GM19240 (cell line): ENCODE results near the gene ARHGAP32.

Source experiments
- DNase-seq: peaks from one replicate; pipeline ENCODE4 v3.0.0; 2011; ENCODE audit warnings: low spot score; ENCODE audit not compliant: insufficient read length

ARHGAP32 gene

DNA sequence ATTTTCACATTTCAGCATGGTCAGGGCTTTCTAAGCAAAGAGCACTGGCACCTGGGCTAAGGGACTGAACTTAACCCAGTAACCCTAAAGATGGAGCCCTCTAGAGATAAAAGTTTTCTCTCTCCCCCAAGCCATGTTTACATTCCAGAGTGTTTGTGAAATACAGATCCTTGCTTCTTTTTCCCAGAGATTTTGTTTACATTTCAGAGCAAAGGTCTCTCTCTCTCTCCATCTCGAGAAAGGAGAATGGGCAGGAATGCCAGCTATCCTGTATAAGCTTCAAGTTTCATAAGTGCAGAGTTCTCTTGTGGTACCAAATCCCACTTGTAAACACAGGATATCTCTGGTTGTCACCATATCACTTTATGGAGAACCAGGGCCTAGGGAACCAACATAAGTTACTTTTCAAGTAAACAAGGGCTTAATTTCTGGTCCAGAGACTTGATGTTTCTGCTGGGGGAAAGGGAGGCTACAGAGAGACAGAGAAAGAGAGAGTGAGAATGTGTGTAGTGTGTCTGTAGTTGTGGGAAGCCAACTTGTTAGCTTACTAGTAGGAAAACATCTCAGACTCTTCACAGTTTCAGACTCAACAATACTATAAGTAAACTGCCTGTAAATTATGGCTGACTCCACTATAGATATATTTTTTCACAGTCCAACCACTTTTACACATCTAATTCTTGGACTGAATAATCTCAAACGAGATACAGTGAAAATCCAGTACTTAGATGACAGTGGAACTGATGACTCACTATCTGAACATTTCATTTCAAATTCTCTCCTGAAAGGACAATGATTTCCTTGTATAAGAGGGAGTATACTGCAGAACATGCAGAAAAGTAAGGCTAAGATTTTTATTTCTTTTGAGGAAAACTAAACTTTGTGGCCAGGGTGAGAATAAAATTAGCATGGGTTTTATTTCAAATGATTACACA, 76.2 kb downstream of the ARHGAP32 start:
- DNase-seq = no peak

DNA sequence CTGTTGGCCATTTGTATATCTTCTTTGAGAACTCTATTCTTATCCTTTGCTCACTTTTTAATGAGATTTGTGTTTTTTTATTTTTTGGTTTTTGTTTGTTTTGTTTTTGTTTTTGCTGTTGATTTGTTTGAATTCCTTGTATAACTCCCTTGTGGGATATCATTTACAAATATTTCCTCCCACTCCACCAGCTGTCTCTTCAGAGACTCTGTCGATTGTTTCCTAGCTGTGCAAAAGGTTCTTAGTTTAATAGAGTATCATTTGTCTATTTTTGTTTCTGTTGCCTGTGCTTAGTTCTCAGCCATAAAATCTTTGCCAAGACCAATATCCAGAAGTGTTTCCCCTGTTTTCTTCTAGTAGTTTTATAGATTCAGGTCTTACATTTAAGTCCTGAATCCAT, 82.4 kb downstream of the ARHGAP32 start:
- DNase-seq = no peak

DNA sequence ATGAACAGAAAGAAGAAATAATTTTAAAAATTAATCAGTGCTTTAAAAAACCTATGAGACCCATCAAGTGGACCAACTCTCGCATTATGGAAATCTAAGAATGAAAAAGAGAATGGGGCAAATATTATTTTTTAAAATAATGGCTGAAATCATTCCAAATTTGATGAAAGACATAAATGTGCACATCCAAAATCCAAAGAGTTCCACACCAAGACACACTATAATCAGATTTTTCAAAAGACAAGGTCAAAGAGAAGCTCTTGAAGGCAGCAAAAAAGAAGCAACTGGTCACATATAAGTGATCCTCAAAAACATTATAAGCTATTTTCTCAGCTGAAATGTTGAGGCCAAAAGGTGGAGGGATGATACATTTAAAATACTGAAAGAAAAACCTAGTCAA, 85.3 kb downstream of the ARHGAP32 start:
- no peak for DNase-seq

DNA sequence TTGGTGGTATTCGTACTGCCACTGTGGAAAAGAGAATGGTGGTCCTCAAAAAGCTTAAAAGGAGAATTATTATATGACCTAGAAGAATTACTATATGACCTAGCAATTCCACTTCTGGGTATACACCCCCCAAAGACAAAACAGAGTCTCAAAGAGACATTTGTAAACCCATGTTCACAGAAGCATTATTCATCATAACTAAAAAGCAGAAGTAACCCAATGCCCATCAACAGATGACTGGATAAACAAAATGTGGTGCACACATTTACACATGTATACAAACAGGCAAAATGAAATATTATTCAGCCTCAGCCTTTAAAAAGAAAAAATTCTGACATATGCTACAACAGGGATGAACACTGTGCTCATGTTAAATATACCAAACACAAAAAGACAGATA, 89.4 kb downstream of the ARHGAP32 start:
- no peak for DNase-seq

DNA sequence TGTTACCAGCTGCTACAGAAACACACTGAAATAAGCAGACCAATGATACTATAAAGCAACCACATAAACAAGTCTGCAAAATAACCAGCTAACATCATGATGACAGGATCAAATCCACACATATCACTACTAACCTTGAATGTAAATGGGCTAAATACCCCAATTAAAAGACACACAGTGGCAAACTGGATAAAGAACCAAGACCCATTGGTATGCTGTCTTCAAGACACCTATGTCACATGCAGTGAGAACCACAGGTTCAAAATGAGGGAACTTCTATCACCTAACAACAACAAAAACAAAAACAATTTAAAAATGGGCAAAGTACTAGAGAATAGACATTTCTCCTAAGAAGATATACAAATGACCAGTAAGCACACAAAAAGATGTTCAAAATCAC, 89.9 kb downstream of the ARHGAP32 start:
- no peak for DNase-seq

DNA sequence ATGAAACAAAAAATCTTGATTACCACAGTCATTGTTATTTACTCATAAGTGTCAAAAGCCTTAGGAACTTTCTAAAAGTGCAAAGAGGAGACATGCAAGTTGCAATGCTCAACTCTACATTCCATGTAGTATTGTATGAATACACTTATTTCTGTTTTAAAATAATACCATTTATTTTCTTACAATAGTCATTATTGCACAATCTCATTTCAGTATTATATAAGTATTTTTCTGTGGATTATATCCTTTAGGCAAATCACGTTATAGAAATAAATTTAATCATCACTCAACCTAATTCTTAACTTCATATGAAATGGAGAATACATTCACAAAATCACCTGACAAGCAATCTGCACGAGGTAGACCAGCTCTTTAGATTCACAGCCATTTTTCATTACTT, 98.8 kb downstream of the ARHGAP32 start:
- no peak for DNase-seq

DNA sequence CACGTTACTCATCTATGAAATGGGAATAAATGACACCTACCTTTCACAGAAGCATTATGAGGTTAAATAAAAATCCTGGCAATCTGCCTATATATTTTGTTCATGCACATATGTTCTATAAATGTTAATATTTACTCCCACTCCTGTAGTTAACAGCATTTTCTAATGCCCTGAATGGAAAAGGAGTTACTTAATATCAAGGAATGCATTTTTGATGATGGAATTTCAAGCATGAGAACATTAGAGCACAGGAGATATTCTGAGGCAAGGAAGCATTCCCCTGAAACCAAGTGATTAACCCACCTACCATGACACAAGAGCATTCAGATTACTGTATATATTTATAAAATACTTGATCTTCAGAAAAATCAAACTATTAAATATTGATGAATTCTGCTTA, 102.1 kb downstream of the ARHGAP32 start:
- DNase-seq = no peak

- DNase-seq = no peak
Observed at GRCh38 chr11:129089279-129089678, 102.8 kb downstream of the ARHGAP32 start.

- no peak for DNase-seq
Observed at GRCh38 chr11:129086976-129087375, 105.1 kb downstream of the ARHGAP32 start.

DNA sequence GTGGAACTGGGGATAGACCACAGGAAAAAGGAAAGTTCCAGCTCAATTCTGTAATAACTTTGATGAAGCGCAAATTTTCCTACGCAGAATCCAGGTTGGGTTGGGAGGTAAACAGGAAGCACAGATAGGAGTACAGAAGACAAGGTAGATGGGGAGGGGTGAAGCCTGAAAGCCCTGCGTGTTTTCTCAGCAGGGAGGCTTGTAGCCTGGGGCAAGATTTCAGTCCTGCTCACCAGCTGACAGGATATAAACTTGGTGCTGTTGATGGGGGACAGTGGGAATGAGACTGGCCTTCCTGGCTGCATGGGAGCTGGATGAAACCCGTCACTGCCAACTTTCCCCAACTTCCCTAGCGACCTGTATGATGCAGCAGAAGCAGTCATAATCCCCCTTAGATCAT, 114.9 kb downstream of the ARHGAP32 start:
- no peak for DNase-seq

DNA sequence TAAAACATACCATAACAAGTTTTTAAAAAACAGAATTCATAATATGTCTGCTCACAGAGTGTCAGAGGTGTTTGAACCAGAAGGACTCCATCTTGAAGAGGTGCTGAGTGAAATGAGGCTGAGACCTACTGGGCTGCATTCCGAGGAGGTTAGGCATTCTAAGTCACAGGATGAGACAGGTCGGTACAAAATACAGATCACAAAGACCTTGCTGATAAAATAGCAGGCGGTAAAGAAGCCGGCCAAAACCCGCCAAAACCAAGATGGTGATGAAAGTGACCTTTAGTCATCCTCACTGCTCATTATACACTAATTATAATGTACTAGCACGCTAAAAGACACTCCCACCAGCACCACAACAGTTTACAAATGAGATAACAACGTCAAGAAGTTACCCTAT, 116.4 kb downstream of the ARHGAP32 start:
- no peak for DNase-seq

DNA sequence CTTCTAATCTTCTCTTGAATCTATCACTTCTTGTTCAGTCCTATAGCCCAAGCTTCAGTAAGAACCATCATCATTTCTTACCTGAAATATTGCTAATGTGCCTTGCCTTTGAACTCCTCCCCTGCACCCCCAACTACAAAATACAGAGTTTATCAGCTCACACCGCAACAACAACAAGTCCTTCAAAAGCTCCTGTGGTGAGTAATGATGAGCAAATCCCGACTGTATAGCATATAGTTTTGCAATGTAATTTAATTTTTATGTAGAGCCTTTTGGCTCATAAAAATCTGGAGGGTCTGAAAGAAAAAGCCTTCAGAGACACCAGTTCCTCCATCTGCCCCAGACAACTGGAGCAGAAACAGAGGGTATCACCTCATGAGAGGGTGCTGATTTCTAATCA, 124.7 kb downstream of the ARHGAP32 start:
- no peak for DNase-seq

DNA sequence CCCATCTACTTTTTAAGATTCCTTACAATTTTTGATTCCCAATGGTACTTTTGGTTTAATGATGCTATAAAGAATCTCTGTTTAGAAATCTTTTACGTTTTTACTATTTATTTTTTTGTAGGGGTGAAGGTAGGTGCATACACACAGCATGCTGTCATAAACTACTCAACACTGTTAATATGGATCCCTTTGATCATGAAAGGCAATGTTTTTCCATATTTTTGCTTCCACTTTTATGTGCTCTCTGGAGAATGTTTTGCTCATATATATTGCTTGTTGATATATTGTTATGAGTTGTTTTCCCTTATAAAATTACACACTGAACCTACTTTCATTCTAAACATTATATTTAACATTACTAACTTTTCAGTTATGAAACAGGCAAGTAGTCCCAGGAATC, 125.9 kb downstream of the ARHGAP32 start:
- no peak for DNase-seq

DNA sequence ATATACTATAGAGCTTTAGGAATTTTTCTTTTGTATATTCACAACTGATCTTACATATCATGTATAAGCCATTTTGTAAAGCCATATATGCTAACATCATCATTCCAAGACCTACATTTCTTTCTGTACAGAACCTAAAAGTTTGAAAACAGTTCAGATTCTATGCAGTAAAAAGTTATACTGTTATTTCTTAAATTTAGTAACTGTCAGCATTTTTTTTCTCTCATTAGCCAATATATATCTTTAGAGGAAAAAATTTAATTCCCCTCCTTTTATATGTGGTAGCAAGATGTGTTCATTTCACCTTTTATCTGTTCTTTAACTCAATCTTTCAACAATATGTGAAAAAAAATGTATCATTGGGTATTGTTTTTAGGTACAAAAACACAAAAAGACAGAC, 129.0 kb downstream of the ARHGAP32 start:
- no peak for DNase-seq

DNA sequence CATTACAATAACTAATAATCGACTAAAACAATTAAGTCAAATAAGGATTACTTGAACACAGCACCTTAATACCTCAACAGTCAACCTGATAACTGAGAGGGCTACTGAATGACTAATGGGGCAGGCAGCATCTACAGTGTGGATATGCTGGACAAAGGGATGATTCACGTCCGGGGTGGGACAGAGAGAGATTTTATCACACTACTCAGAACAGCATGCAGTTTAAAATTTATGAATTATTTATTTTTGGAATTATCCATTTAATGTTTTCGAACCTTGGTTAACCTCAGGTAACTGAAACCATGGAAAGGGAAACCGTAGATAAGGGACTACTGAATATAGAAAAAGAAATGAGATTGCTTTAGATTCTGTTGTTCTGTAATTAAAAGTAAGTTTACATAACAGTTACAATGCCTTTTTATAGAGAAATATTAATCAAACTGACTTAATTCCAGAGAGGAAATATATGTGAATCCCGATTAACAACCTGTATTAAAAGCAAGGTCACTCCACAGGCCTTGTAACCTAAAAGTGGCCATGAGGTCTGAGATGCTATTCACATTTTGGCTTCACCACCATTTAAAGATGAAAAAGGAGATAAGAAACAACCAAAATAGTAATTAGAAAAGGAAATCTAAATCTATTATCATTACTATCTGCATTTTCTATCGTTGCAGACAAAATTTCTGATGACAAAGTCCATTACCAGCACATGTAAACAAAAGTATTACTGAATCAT, 130.5 kb downstream of the ARHGAP32 start:
- DNase-seq = no peak

DNA sequence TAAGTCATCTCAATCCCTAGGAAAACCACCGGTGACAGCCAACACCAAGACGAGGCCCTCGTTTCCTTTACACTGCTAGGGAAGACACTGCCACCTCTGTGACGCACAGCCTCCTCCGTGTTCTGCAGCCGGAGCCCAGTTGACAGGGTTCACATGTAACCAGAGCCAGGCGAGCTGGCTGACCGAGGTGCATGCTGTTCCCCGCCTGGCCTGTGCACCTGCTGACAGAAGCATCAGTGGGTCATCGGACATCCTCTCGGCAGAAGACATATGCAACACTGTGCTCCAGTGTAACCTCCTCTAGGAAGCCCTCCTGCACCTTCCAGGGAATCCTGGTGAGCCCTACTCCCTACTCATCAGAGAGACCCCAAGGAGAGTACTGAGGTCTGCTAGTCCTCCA, 135.2 kb downstream of the ARHGAP32 start:
- no peak for DNase-seq

DNA sequence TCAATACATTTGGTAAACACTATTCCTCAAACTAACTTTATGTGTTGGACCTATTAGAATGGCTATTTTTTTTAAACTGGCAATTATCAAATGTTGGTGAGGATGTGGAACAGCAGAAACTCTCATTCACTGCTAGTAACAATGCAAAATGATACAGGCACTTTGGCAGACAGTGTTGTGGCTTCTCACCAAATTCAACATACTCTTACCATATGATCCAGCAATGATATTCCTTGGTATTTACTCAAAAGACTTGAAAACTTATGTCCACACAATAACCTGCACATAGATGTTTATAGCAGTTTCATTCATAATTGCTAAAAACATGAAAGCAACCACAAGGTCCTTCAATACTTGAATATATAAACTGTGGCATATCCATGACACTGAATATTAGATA, 136.9 kb downstream of the ARHGAP32 start:
- DNase-seq = no peak

DNA sequence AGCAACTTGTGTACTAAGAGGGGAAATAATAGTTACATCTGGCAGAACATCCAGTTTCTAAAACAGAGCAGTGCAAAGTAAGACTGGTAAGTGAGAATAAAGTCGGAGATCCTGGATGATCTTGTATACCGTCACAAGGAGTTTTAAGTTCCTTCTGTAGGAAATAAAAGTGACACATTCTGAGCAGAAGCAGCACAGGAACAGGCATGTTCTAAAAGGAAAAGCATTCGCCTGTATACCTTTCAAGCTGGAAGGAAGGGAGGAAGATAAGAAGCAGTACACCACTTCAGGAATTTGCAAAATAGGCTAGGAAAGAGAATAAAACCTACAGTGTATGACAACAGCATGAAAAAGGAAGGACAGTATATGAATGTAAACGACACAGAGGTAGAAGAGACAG, 143.2 kb downstream of the ARHGAP32 start:
- no peak for DNase-seq

DNA sequence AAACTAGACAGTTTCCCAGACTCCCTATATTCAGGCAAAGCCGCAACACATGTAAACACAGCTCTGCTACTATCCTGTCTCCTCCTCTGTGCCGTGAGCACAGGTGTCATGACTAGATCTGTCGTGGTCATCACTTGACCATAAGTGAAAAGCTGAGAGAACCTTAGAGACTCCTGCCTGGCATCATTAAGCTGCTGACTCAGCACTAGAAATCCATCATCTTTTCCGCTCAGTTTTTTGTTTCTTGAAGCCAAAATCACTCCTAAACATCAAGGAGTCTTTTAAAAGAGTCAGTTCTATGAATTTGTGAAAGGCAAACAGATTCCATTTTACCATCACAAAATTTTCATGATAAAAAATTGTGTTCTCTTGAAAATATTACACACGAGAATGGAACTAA, 147.0 kb downstream of the ARHGAP32 start:
- DNase-seq = no peak

DNA sequence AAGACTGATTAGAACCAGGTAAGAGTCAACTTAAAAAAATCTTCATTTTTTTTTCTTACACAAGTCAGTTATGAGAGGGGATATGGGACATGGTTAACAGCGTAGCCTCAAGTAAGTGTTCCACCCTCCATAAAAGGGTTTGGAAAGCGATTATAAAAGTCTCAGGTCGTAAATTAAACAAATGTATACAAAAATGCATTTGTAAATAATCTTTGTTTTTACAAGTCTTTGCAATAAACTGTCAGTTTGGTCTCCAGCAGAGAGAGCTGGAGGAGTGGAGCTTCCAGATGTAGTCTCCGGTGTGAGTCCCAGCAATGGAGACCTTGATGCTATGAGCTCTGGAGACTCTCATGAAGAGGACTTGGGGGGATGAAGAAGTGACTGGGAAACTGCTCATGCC, 149.6 kb downstream of the ARHGAP32 start:
- no peak for DNase-seq

DNA sequence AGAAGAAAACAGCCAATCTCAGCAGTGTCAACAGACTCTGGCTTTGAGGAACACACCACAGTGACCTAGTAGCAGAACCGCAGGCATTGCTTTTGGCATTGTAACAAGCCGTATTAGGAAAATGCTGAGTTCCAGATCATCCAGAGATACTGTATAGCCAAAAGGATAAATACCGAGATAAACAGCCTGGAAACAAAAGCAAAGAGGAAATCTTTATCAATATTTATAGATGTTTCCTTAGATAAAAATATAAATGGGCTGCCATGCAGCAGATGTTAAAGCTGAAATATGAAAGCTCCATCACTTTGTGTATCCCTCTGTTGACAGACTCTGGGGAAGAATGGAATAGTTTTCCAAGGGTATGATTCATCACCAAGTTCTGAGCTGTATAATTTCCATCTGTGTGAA, 150.5 kb downstream of the ARHGAP32 start:
- DNase-seq = no peak

GRCh38 chr11:129040934-129041333, 151.2 kb downstream of the ARHGAP32 start:
- no peak for DNase-seq

DNA sequence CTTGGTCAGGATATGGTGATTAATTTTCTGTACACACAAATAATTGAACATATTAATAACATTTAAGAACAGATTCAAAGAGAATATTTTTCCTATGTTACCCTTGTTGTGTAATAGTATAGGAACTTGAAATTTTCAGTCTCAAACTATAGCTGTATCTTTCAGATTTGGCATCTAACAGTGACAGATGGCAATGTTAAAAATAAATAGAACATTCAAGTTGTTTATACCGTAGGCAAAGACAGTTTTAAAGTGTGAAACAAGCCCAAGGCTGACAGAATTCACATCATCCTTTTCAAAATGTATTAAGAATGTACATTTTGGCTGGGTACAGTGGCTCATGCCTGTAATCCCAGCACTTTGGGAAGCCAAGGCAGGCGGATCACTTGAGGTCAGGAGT, 156.9 kb downstream of the ARHGAP32 start:
- DNase-seq = no peak
